ENCODE results near the gene SBNO2.

DNA sequence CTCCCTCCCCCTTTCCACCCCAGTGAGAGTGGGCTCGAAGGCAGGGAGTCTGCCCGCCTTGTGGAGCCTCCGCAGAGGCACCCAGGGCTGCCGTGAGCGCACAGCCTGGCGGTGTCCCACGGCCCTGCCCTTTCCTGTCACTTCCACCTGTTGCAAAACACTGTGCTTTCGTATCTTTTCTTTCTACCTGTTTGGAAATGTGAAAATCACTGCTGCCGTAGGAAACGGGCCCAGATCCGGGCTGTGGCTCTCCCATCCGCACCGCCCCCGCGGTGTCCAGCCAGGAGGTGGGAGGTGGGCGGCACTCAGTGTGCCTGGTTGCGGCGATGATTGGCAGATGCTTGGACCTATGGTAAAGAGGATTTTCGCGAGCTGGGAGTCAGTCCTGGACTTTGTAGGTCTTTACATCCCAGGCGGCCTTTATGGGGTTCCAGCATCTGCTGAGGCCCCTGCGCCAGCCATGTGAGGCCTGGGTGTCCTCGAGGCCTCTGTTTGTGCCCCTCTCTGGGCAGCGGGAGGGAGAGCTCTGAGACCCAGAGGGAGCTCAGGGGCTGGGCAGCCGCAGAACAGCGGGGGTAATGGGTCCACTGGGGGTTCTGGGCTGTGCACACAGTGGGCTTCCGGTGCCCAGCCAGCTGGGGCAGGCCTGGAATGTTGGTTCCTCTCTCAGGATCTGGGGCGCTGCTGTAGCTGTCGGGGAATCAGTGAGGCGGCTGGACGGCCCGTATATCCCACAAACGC, 37.6 kb upstream of the SBNO2 start:
- no peak for TF ChIP-seq YY1 (IDR thresholded peaks at IDR 0.05; ENCODE audit: insufficient read depth, insufficient read length)
- TF ChIP-seq ZNF274 (IDR thresholded peaks at IDR 0.05; ENCODE audit: low read depth, low read length), result no peak
- TF ChIP-seq SUZ12 (IDR thresholded peaks at IDR 0.05; ENCODE audit: extremely low read depth, insufficient read depth, insufficient read length), result no peak

Data from NT2/D1 (cell line).